ENCODE data around the gene MYL2.
"Not testable (repeated sequence)": the region's sequence is repeated elsewhere in the genome, so short reads cannot be mapped to it uniquely, and the experiment has no call there.

The MYL2 gene, protein sequence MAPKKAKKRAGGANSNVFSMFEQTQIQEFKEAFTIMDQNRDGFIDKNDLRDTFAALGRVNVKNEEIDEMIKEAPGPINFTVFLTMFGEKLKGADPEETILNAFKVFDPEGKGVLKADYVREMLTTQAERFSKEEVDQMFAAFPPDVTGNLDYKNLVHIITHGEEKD

GRCh38 chr12:110920324-110920910 lies at the start of gene MYL2:
Gene MYL2, minus strand, starts transcription at chr12:110920579. Its CDS starts 50 bp downstream, at chr12:110920529.
- no peak within 1 kb of the TSS for H3K4me3 ChIP-seq (ENCODE audit: low read length)

DNA sequence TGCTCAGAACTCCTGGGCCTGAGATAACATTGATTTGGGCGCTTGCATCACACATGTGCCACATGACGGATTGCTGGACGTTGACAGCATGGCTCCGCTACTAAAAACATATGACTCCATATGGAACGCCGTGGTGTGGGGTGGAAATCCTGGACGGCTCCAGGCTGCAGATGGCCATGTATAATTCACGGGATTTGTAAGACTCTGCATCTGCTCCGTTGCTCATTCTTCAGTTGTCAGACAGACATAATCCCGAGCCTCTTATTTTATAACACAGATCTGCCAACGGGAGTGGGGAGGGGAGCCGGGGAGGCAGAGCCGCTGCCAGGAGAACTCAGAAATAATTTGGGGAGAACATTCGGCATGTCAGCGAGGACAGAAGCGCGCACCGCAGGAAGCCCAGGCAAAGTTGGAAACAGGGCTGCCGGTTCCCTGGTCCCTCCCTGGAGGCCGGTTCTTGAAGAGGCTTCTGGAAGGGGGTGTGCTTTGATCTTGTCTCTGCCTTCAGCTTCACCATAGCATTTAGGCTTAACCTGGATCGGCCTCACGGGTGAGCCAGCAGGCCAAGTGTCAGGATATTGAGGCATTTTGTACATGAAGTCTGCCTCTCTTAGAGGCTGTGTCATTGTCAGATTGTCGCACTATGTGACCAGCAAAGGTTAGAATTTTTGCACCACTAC lies 45.8 kb upstream of the MYL2 start:
- Histone ChIP-seq H3K36me3 (ENCODE audit: insufficient read depth, low read depth, low read length) (no peaks in the 10 kb centered on the region), H3K9ac (ENCODE audit: low read depth, low read length) (no peak overlapping the region), H3K27ac (ENCODE audit: low read length) (no peak overlapping the region), H3K9me3 (ENCODE audit: insufficient read depth, low read depth, low read length) (no peaks in the 10 kb centered on the region), H3K27me3 (ENCODE audit: insufficient read depth, low read length) (0 out of 2 replicates have a peak, but pooled peaks cover 4% of the 10 kb centered on the region), H3K4me3 (ENCODE audit: low read length) (no peak overlapping the region), H3K4me1 (ENCODE audit: insufficient read depth, low read length) (no peaks in the 10 kb centered on the region)

More at GRCh38 chr12:110920324-110920910, at the start of gene MYL2:
- Histone ChIP-seq H3K36me3 (ENCODE audit: insufficient read depth, low read depth, low read length) (no peaks in the 10 kb centered on the region), H3K9ac (ENCODE audit: low read depth, low read length) (no peak within 1 kb of the TSS), H3K27ac (ENCODE audit: low read length) (no peak within 1 kb of the TSS), H3K27me3 (ENCODE audit: insufficient read depth, low read length) (no peaks in the 10 kb centered on the region), H3K4me1 (ENCODE audit: insufficient read depth, low read length) (peaks cover 13% of the 10 kb centered on the region), H3K9me3 (ENCODE audit: insufficient read depth, low read depth, low read length) (no peaks in the 10 kb centered on the region)

- Histone ChIP-seq H3K4me1 (ENCODE audit: insufficient read depth, low read length) (no peaks in the 10 kb centered on the region), H3K27me3 (ENCODE audit: insufficient read depth, low read length) (0 out of 2 replicates have a peak, but pooled peaks cover 4% of the 10 kb centered on the region), H3K27ac (ENCODE audit: low read length) (no peak overlapping the region)
Observed at GRCh38 chr12:110965574-110965973, 45.2 kb upstream of the MYL2 start.

DNA sequence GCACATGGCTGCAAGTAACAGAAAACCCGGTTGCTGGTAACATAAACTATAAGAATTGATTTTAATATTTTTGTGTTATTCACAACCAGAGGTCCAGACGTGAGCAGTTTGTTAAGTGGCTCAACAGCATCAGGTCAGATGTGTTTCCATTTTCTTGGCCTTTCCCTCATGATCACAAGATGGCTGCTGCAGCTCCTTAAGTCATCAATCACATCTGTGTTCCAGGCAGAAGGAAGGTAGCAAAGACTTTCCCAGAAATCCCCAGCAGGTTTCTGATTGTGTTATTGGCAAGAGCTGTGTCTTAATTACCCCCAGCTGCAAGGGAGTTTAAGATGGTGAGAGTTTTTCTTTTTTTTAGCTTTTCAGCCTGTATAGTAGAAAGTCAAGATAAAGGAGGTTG lies 40.4 kb upstream of the MYL2 start:
- 0 out of 2 replicates have a peak, but pooled peaks cover 4% of the 10 kb centered on the region for H3K27me3 ChIP-seq (ENCODE audit: insufficient read depth, low read length)
- H3K9ac ChIP-seq (ENCODE audit: low read depth, low read length) = no peak overlapping the region

More at GRCh38 chr12:110965574-110965973, 45.2 kb upstream of the MYL2 start:
- Histone ChIP-seq H3K4me3 (ENCODE audit: low read length) (no peak overlapping the region), H3K9ac (ENCODE audit: low read depth, low read length) (no peak overlapping the region), H3K36me3 (ENCODE audit: insufficient read depth, low read depth, low read length) (no peaks in the 10 kb centered on the region), H3K9me3 (ENCODE audit: insufficient read depth, low read depth, low read length) (no peaks in the 10 kb centered on the region)

GRCh38 chr12:110957652-110958051 lies 37.3 kb upstream of the MYL2 start:
- Histone ChIP-seq H3K27ac (ENCODE audit: low read length) (no peak overlapping the region), H3K9me3 (ENCODE audit: insufficient read depth, low read depth, low read length) (no peaks in the 10 kb centered on the region), H3K9ac (ENCODE audit: low read depth, low read length) (no peak overlapping the region), H3K4me1 (ENCODE audit: insufficient read depth, low read length) (no peaks in the 10 kb centered on the region), H3K36me3 (ENCODE audit: insufficient read depth, low read depth, low read length) (no peaks in the 10 kb centered on the region), H3K4me3 (ENCODE audit: low read length) (no peak overlapping the region), H3K27me3 (ENCODE audit: insufficient read depth, low read length) (0 out of 2 replicates have a peak, but pooled peaks cover 2% of the 10 kb centered on the region)

More for the DNA sequence above, 40.4 kb upstream of the MYL2 start:
- no peaks in the 10 kb centered on the region for H3K9me3 ChIP-seq (ENCODE audit: insufficient read depth, low read depth, low read length)
- no peak overlapping the region for H3K27ac ChIP-seq (ENCODE audit: low read length)
- no peaks in the 10 kb centered on the region for H3K4me1 ChIP-seq (ENCODE audit: insufficient read depth, low read length)
- H3K36me3 ChIP-seq (ENCODE audit: insufficient read depth, low read depth, low read length) = no peaks in the 10 kb centered on the region
- H3K4me3 ChIP-seq (ENCODE audit: low read length) = no peak overlapping the region

DNA sequence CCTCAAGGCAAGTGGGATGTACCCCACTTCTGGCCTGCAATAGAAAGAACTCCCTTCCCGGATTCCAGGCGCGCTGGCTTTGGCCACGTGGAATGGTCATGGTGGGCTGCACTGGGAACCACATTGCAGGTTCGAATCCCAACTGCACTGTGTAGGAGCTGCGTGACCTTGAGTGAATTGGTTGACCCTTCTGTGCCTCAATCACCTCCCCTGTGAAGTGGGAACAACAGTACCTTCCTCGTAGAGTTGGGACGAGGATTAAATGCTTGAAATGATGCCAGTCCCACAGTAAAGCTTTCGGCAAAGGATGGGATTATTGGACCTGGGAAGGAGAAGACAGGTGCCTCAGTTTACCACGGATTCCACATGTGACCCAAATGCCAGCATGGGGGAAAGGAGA lies 36.8 kb upstream of the MYL2 start:
- Histone ChIP-seq H3K27ac (ENCODE audit: low read length) (no peak overlapping the region), H3K27me3 (ENCODE audit: insufficient read depth, low read length) (no peaks in the 10 kb centered on the region), H3K9me3 (ENCODE audit: insufficient read depth, low read depth, low read length) (no peaks in the 10 kb centered on the region; the same call in 1 of the 2 replicates), H3K4me3 (ENCODE audit: low read length) (no peak overlapping the region), H3K36me3 (ENCODE audit: insufficient read depth, low read depth, low read length) (no peaks in the 10 kb centered on the region), H3K4me1 (ENCODE audit: insufficient read depth, low read length) (no peaks in the 10 kb centered on the region), H3K9ac (ENCODE audit: low read depth, low read length) (no peak overlapping the region)

- not testable (repeated sequence) for H3K4me1 ChIP-seq (ENCODE audit: insufficient read depth, low read length); H3K4me3 ChIP-seq (ENCODE audit: low read length); H3K27ac ChIP-seq (ENCODE audit: low read length); H3K9ac ChIP-seq (ENCODE audit: low read depth, low read length); H3K27me3 ChIP-seq (ENCODE audit: insufficient read depth, low read length); H3K36me3 ChIP-seq (ENCODE audit: insufficient read depth, low read depth, low read length)
- H3K9me3 ChIP-seq (ENCODE audit: insufficient read depth, low read depth, low read length) = peaks cover 17% of the 10 kb centered on the region
Observed at GRCh38 chr12:110950867-110951266, 30.5 kb upstream of the MYL2 start.

- H3K9me3 ChIP-seq (ENCODE audit: insufficient read depth, low read depth, low read length) = peaks cover 21% of the 10 kb centered on the region
- not testable (repeated sequence) for H3K27me3 ChIP-seq (ENCODE audit: insufficient read depth, low read length); H3K36me3 ChIP-seq (ENCODE audit: insufficient read depth, low read depth, low read length); H3K4me3 ChIP-seq (ENCODE audit: low read length); H3K27ac ChIP-seq (ENCODE audit: low read length); H3K4me1 ChIP-seq (ENCODE audit: insufficient read depth, low read length); H3K9ac ChIP-seq (ENCODE audit: low read depth, low read length)
Observed at GRCh38 chr12:110950466-110950865, 30.1 kb upstream of the MYL2 start.

- Histone ChIP-seq H3K9me3 (ENCODE audit: insufficient read depth, low read depth, low read length) (peaks cover 24% of the 10 kb centered on the region), H3K4me3 (ENCODE audit: low read length) (no peak overlapping the region), H3K4me1 (ENCODE audit: insufficient read depth, low read length) (no peaks in the 10 kb centered on the region), H3K27me3 (ENCODE audit: insufficient read depth, low read length) (no peaks in the 10 kb centered on the region; the same call in 1 of the 2 replicates), H3K9ac (ENCODE audit: low read depth, low read length) (no peak overlapping the region), H3K36me3 (ENCODE audit: insufficient read depth, low read depth, low read length) (no peaks in the 10 kb centered on the region), H3K27ac (ENCODE audit: low read length) (no peak overlapping the region)
Observed at GRCh38 chr12:110948041-110948440, 27.7 kb upstream of the MYL2 start.

DNA sequence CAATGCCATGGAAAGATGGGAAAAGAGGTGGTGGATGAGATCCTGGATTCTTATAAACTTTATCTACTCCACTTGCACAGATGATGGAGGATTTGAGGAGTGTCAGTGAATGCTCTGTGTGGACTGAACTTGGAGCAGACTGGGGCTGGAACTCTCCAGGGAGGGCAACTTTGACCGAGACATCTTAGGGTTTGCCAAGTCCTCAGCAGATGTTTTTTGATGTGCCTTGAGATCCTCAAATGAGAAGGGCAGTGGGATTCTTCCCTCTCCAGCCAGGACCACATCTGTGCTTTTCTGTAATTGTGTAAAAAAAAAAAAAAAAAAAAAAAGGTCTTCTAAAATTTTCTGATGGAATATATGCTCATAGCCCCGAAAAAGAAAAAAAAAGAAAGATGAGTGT lies 23.0 kb upstream of the MYL2 start:
- Histone ChIP-seq H3K27ac (ENCODE audit: low read length) (no peak overlapping the region), H3K36me3 (ENCODE audit: insufficient read depth, low read depth, low read length) (no peaks in the 10 kb centered on the region), H3K27me3 (ENCODE audit: insufficient read depth, low read length) (peaks cover 19% of the 10 kb centered on the region; the same call in 1 of the 2 replicates), H3K4me1 (ENCODE audit: insufficient read depth, low read length) (0 out of 2 replicates have a peak, but pooled peaks cover 2% of the 10 kb centered on the region), H3K4me3 (ENCODE audit: low read length) (no peak overlapping the region), H3K9ac (ENCODE audit: low read depth, low read length) (no peak overlapping the region), H3K9me3 (ENCODE audit: insufficient read depth, low read depth, low read length) (peaks cover 24% of the 10 kb centered on the region)

- no peaks in the 10 kb centered on the region for H3K36me3 ChIP-seq (ENCODE audit: insufficient read depth, low read depth, low read length)
- H3K4me1 ChIP-seq (ENCODE audit: insufficient read depth, low read length) = peaks cover 5% of the 10 kb centered on the region; the same call in 1 of the 2 replicates
- peaks cover 24% of the 10 kb centered on the region; the same call in 1 of the 2 replicates for H3K27me3 ChIP-seq (ENCODE audit: insufficient read depth, low read length)
- peaks cover 13% of the 10 kb centered on the region for H3K9me3 ChIP-seq (ENCODE audit: insufficient read depth, low read depth, low read length)
- no peak overlapping the region for H3K27ac ChIP-seq (ENCODE audit: low read length)
- H3K9ac ChIP-seq (ENCODE audit: low read depth, low read length) = no peak overlapping the region
- no peak overlapping the region for H3K4me3 ChIP-seq (ENCODE audit: low read length)
Observed at GRCh38 chr12:110941391-110941790, 21.0 kb upstream of the MYL2 start.

All from iPS-20b (cell line).